GM10266 (cell line): Measurements from ENCODE around the gene CD59.

Experiments used
- DNase-seq: peaks from one replicate; pipeline ENCODE4 v3.0.0; 2012; ENCODE audit errors: extremely low spot score
- TF ChIP-seq, protein P1 (sequence below): IDR thresholded peaks from 2 replicates; pipeline ENCODE4 v1.5.1; 2012; ENCODE audit warnings: mild to moderate bottlenecking, low read depth; ENCODE audit not compliant: control insufficient read depth, insufficient read depth; ENCODE audit errors: missing control alignments

Gene CD59

DNA sequence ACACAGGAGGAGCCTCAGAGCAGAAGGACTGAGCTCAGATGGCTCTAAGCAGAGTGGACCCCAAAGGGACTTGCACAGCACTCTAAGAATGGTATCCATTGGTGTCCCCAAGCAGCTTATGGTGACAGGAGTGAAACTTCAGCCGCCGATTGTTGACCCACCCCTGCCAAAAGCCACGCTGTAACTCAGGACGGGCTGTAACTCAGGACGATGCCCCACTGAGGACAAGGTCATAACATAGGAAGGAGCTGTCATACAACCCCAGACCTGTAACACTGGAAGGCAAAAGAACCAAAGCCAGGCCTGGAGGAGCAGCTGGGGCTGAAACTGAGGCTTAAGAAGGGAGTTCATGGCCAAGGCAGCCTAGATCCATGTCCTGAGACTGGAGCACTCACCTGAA is 14.2 kb downstream of the CD59 start:
- DNase-seq = no peak
- TF ChIP-seq, protein P1, sequence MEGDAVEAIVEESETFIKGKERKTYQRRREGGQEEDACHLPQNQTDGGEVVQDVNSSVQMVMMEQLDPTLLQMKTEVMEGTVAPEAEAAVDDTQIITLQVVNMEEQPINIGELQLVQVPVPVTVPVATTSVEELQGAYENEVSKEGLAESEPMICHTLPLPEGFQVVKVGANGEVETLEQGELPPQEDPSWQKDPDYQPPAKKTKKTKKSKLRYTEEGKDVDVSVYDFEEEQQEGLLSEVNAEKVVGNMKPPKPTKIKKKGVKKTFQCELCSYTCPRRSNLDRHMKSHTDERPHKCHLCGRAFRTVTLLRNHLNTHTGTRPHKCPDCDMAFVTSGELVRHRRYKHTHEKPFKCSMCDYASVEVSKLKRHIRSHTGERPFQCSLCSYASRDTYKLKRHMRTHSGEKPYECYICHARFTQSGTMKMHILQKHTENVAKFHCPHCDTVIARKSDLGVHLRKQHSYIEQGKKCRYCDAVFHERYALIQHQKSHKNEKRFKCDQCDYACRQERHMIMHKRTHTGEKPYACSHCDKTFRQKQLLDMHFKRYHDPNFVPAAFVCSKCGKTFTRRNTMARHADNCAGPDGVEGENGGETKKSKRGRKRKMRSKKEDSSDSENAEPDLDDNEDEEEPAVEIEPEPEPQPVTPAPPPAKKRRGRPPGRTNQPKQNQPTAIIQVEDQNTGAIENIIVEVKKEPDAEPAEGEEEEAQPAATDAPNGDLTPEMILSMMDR = no peak

DNA sequence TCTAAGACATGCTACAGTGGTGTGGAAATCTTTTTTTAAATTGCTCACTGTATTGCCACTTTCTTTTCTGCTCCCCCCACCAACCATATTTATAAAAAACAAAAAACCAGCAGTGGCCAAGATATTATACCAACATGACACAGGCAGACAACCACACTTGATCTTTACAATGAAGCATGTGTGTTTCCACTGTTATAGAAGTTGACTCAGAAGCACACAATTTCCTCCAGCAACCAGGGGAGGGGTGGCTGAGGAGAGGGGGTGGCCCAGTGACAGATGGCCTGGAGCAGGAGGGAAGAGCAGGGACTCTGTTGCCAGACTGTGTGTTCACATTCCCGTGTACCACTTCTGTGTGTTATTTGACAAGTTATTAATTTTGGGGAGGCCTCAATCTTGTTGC is 14.8 kb downstream of the CD59 start:
- no peak for DNase-seq
- TF ChIP-seq, protein P1 = no peak

DNA sequence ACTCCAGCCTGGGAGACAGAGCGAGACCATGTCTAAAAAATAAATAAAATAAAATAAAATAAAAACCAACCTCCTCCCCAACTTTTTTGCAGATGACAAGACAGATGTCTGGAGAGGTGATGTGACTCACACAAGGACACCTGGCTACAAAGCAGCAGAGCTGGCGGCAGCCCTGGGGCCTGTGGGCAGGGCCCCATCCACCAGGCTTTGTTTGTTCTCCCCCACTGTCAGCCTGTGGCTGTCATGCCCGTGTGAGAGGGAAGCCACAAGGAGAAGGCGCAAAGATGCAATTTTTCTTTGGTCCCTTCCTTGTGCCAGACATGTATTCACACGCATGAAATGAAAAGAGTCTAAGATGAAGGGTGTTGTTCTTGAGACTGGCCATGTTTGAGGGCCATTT is 16.6 kb downstream of the CD59 start:
- DNase-seq = no peak
- TF ChIP-seq, protein P1 = no peak

DNA sequence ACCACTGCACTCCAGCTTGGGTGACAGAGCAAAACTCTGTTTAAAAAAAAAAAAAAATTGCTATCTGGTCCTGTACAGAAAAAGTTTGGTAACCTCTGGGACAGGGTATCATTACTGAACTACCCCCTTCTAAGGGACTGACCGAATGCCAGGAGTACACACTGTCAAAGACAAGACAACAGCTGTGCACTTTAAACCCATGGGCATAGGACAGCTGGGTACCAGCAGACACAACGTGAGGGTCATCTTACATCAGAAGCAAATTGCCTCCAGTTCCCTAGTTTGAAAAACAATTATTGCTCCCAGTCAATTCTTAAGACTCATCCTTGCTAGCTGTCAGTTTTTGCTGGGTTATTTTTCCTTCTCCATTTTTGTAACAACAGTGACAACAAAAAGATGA is 17.8 kb downstream of the CD59 start:
- TF ChIP-seq, protein P1 = no peak
- no peak for DNase-seq

DNA sequence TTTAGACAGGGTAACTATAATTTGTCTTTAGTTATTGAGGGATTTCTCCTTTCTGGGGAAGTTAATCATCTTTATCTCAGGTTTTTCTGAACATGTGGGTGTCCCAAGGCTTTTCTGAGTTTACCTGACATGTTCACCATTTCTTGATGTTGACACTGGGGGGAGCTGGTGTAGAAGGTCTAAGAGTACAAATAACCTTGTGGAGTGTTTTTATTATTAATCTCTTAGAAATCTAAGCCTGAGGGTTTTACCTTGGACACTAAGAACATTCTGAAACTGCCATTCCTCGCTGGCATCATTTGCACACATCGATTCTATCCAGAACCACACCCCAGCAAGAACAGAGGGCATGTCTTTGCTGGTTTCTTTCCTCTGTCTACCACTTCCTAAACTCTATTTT is 20.0 kb downstream of the CD59 start:
- no peak for DNase-seq
- TF ChIP-seq, protein P1 = peak; percentile 50

DNA sequence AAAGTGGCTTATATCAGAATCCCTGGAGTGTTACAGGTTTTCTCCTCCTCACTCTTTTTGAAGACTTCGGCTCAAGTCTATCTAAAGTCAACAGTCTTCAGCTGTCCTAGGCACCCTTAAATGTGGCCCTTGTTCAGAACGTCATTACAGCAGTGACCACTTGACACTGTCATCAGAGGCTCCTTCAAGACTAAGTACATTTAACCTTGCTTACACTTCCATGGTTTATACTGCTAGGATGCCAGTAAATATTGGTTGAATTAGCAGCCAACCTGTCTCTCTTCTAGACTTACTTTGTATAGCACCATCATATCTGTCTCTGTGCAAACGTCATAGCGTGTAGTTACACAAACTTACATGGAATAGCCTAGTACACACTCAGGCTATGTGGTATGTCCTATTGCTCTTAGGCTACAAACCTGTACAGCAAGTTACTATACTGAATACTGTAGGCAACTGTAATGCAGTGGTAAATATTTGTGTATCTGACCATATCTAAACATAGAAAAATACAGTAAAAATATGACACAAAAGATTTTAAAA is 22.3 kb downstream of the CD59 start:
- TF ChIP-seq, protein P1 = no peak
- no peak for DNase-seq

DNA sequence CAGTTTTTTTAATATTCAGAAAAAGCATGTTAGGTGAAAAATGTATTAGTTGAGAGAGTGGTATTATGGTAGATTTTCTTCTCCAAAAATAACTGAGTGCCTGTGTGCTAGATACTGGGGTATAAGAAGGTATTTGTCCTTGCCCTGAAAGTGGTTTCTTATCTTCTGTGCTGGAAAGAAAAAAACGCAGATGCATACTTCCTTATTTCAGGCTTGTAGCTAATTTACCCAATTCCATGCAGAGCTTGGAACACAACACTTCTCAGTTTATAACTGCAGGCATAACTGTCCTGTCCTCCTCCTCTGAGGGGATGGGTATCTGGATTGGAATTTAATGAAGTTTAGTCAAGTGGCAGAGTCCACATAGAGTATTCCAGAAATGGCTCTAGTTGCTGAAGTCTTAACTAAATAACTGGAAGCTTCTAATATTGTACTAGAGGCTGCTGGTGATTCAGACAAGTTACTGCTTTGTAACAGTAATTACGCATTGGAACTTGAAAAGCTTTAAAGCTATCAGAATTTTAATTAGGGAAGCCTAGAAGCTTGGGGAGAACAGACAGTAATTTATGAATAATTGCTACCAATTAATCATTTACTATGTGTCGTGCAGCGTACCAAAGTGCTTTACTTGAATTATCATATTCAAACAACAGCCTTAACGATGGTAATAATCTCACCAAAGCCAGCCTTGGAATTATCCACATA is 22.9 kb downstream of the CD59 start:
- no peak for DNase-seq
- TF ChIP-seq, protein P1 = no peak
